Sigmoid colon (tissue), 3 donors: ENCODE results near the gene ADGRV1.

Experiments
- CTCF ChIP-seq, 4 experiments: fragments of 450-650 bp in 3 of 4; fragments of 200-600 bp in 1 of 4; IDR thresholded peaks; one replicate each; pipeline ENCODE4 v1.5.1; 2016 to 2019; ENCODE audit warnings: antibody characterized with exemption in 4 of 4, mild to moderate bottlenecking in 3 of 4, moderate library complexity in 2 of 4
- POLR2A ChIP-seq, 2 donors: fragments of 450-650 bp; IDR thresholded peaks; one replicate each; pipeline ENCODE4 v1.6.1; 2016; ENCODE audit warnings: antibody characterized with exemption in 2 of 2, mild to moderate bottlenecking in 2 of 2, moderate library complexity in 2 of 2

- TF ChIP-seq CTCF (IDR thresholded peaks at IDR 0.05) (no peak), POLR2A (IDR thresholded peaks at IDR 0.05) (no peak)
Observed at GRCh38 chr5:90741022-90741564, 182.5 kb downstream of the ADGRV1 start.
